HG03457 (cell line): ENCODE data around the gene ZNG1B.
"Not testable (repeated sequence)": the region's sequence is repeated elsewhere in the genome, so short reads cannot be mapped to it uniquely, and the experiment has no call there.

ENCODE experiments used
- ATAC-seq: cut with Tn5 transposase; IDR thresholded peaks from one replicate; pipeline ENCODE4 v1.9.1; 2021; ENCODE audit warnings: moderate number of reproducible peaks; ENCODE audit not compliant: unreplicated experiment

Gene ZNG1B

DNA sequence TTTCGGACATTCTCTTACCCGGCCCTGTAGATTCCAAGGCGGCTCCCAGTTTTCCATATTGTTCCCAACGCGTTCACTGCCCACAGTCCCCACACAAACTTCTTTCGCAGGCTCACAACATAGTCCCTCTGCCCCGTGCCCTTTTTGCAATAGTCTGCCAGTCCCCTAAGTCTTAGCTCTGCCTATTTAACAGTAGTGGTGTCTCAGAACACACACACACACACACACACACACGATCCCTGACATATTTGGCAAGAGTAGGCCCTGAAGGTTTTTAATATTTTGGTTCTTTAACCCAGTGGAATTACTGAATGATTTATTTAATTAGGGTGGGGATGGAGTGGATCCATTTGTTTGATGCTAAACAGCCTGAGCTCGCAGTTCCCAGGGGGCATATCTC lies 105.0 kb downstream of the ZNG1B start:
- not testable (repeated sequence) for ATAC-seq
